GM20431 (cell line): Measurements from ENCODE around the gene MLANA.

Source experiments
- in situ Hi-C: fragments of 300-500 bp; cut with MseI, MboI; formaldehyde crosslinking; loops from one replicate; pipeline ENCODE4 v1.15.0; 2020; ENCODE audit warnings: low sequenced_read_pairs; ENCODE audit not compliant: unreplicated experiment

Gene MLANA

GRCh38 chr9:5895782-5896181, 5.1 kb downstream of the MLANA start:
- in situ Hi-C loops: loop anchor here (25.0 kb wide), 2 partner anchors 142 to 417 kb away; no protein-coding TSS in a partner anchor

- in situ Hi-C loops: loop anchor here (25.0 kb wide), 2 partner anchors 140 to 415 kb away; no protein-coding TSS in a partner anchor
Measured at GRCh38 chr9:5896863-5897262, 6.2 kb downstream of the MLANA start.

- in situ Hi-C loops: loop anchor here (25.0 kb wide), 2 partner anchors 139 to 414 kb away; no protein-coding TSS in a partner anchor
Measured at GRCh38 chr9:5897851-5898250, 7.2 kb downstream of the MLANA start.

- in situ Hi-C loops: loop anchor here (25.0 kb wide), 2 partner anchors 138 to 413 kb away; no protein-coding TSS in a partner anchor
Measured at GRCh38 chr9:5899292-5899691, 8.6 kb downstream of the MLANA start.

- in situ Hi-C loops: no loop called here
Measured at GRCh38 chr9:5900622-5901021, 9.9 kb downstream of the MLANA start.

GRCh38 chr9:5902377-5902776, 11.7 kb downstream of the MLANA start:
- in situ Hi-C loops: no loop called here

GRCh38 chr9:5908918-5909317, 18.2 kb downstream of the MLANA start:
- in situ Hi-C loops: no loop called here

GRCh38 chr9:5909976-5910375, 19.3 kb downstream of the MLANA start:
- in situ Hi-C loops: no loop called here

GRCh38 chr9:5910413-5911057, 19.8 kb downstream of the MLANA start:
- in situ Hi-C loops: no loop called here

GRCh38 chr9:5915438-5915837, 24.7 kb downstream of the MLANA start:
- in situ Hi-C loops: no loop called here

- in situ Hi-C loops: no loop called here
Measured at GRCh38 chr9:5917273-5917672, 26.6 kb downstream of the MLANA start.

- in situ Hi-C loops: no loop called here
Measured at GRCh38 chr9:5917888-5918287, 27.2 kb downstream of the MLANA start.

GRCh38 chr9:5918460-5918859, 27.8 kb downstream of the MLANA start:
- in situ Hi-C loops: no loop called here

GRCh38 chr9:5920860-5921328, 30.2 kb downstream of the MLANA start:
- in situ Hi-C loops: no loop called here

- in situ Hi-C loops: no loop called here
Measured at GRCh38 chr9:5922192-5922591, 31.5 kb downstream of the MLANA start.

- in situ Hi-C loops: no loop called here
Measured at GRCh38 chr9:5931657-5932056, 41.0 kb downstream of the MLANA start.

- in situ Hi-C loops: no loop called here
Measured at GRCh38 chr9:5938449-5938848, 47.8 kb downstream of the MLANA start.

GRCh38 chr9:5939530-5939929, 48.8 kb downstream of the MLANA start:
- in situ Hi-C loops: no loop called here

GRCh38 chr9:5941214-5941613, 50.5 kb downstream of the MLANA start:
- in situ Hi-C loops: no loop called here

- in situ Hi-C loops: no loop called here
Measured at GRCh38 chr9:5945112-5945511, 54.4 kb downstream of the MLANA start.

- in situ Hi-C loops: no loop called here
Measured at GRCh38 chr9:5947912-5948311, 57.2 kb downstream of the MLANA start.

- in situ Hi-C loops: no loop called here
Measured at GRCh38 chr9:5949103-5949699, 58.5 kb downstream of the MLANA start.
